H1 (cell line): Measurements from ENCODE around the gene CTXN3. TPM values are rescaled to one million over a fixed set of nuclear protein-coding genes. Genes with fewer than 3 reads are reported as not detected.

Source experiments
- CTCF ChIA-PET: fragments of 300-600 bp; sonication (Branson Sonifier 250); formaldehyde crosslinking; loops from one replicate; lab custom pipeline; 2021; ENCODE audit not compliant: partially characterized antibody; lab: Charles Lee
- POLR2A ChIA-PET: fragments of 300-600 bp; sonication (Branson Sonifier 250); formaldehyde crosslinking; loops from one replicate; lab custom pipeline; 2021; ENCODE audit warnings: inconsistent platforms; ENCODE audit not compliant: partially characterized antibody; lab: Charles Lee
- DNase-seq, 2 experiments: peaks; one replicate each; pipeline versions ENCODE4 v3.0.0 to v3.0.0-alpha.2; 2010 to 2022; ENCODE audit warnings: low spot score in 2 of 2, low read depth in 1 of 2, mixed read lengths in 1 of 2
- FAIRE-seq: peaks from 2 replicates; lab custom pipeline; 2011; peaks lifted over from hg19 to GRCh38; lab: Jason Lieb, UNC
- H2AFZ ChIP-seq: 2 replicates; pipeline ENCODE4 v1.8.1; 2012; ENCODE audit warnings: low read length, inconsistent platforms
- H2AK5ac ChIP-seq: 2 replicates; pipeline ENCODE4 v1.6.1; 2013; ENCODE audit warnings: low read depth, low read length
- H2BK120ac ChIP-seq: replicated peaks from 2 replicates; pipeline ENCODE3; 2013; ENCODE audit warnings: low read depth, low read length, inconsistent platforms
- H2BK12ac ChIP-seq: 2 replicates; pipeline ENCODE4 v1.6.1; 2013; ENCODE audit warnings: low read depth, low read length
- H2BK15ac ChIP-seq: 2 replicates; pipeline ENCODE4 v1.6.1; 2013; ENCODE audit warnings: low read length
- H2BK20ac ChIP-seq: 2 replicates; pipeline ENCODE4 v1.6.1; 2013; ENCODE audit warnings: low read length
- H2BK5ac ChIP-seq: 2 replicates; pipeline ENCODE4 v1.6.1; 2013; ENCODE audit warnings: low read depth, low read length
- H3K14ac ChIP-seq: 2 replicates; pipeline ENCODE4 v1.6.1; 2013; ENCODE audit warnings: inconsistent platforms; ENCODE audit not compliant: insufficient read length
- H3K18ac ChIP-seq: 2 replicates; pipeline ENCODE4 v1.6.1; 2013; ENCODE audit warnings: low read length; ENCODE audit errors: extremely low read depth
- H3K23ac ChIP-seq: 2 replicates; pipeline ENCODE4 v1.6.1; 2013; ENCODE audit warnings: inconsistent platforms; ENCODE audit not compliant: insufficient read length
- H3K23me2 ChIP-seq: 2 replicates; pipeline ENCODE4 v1.6.1; 2013; ENCODE audit warnings: low read depth, low read length
- H3K27ac ChIP-seq: 2 replicates; pipeline ENCODE4 v1.6.1; 2011; ENCODE audit warnings: low read depth, low read length, inconsistent platforms
- H3K27me3 ChIP-seq, 4 experiments: replicated peaks in 1 of 4; 1 replicate in 1 of 4; 2 replicates in 3 of 4; pipeline versions ENCODE4 v1.6.1 to v1.8.1; 2011 to 2013; ENCODE audit warnings: low read length in 3 of 4, mild to moderate bottlenecking in 3 of 4, inconsistent platforms in 2 of 4, mixed read lengths in 2 of 4, moderate library complexity in 1 of 4; ENCODE audit not compliant: control insufficient read depth in 3 of 4, insufficient read depth in 3 of 4; ENCODE audit errors: extremely low read depth in 1 of 4
- H3K36me3 ChIP-seq, 4 experiments: 2 replicates each; pipeline versions ENCODE4 v1.6.1 to v1.8.1; 2011 to 2013; ENCODE audit warnings: mild to moderate bottlenecking in 4 of 4, low read length in 3 of 4, moderate library complexity in 2 of 4, control low read depth in 1 of 4, inconsistent platforms in 1 of 4; ENCODE audit not compliant: insufficient read depth in 4 of 4, control insufficient read depth in 2 of 4
- H3K4ac ChIP-seq: replicated peaks from 2 replicates; pipeline ENCODE3; 2013; ENCODE audit warnings: low read length, low read depth, mixed read lengths, inconsistent platforms; ENCODE audit not compliant: insufficient read length
- H3K4me1 ChIP-seq, 4 experiments: replicated peaks in 1 of 4; 1 replicate in 1 of 4; 2 replicates in 3 of 4; pipeline versions ENCODE4 v1.6.1 to v1.8.1; 2011 to 2013; ENCODE audit warnings: low read length in 3 of 4, inconsistent platforms in 2 of 4, mixed read lengths in 1 of 4; ENCODE audit not compliant: insufficient read depth in 4 of 4, control insufficient read depth in 3 of 4
- H3K4me2 ChIP-seq, 2 experiments: 2 replicates each; pipeline versions ENCODE4 v1.6.1 to v1.8.1; 2011 to 2013; ENCODE audit warnings: low read depth in 2 of 2, low read length in 2 of 2, control low read depth in 1 of 2, inconsistent platforms in 1 of 2, mild to moderate bottlenecking in 1 of 2; ENCODE audit not compliant: insufficient read depth in 1 of 2
- H3K4me3 ChIP-seq, 4 experiments: fragments of 200-600, 300-600 bp in 1 of 4; sonication (generic), shearing (Covaris generic), sonication (Bioruptor Twin) in 1 of 4; 2 replicates each; pipeline versions ENCODE4 v1.5.1 to v1.8.1; 2011 to 2016; ENCODE audit warnings: low read length in 4 of 4, low read depth in 3 of 4, control low read depth in 2 of 4, inconsistent platforms in 2 of 4, mild to moderate bottlenecking in 2 of 4, mixed read lengths in 1 of 4, moderate library complexity in 1 of 4; ENCODE audit not compliant: insufficient read depth in 2 of 4; ENCODE audit errors: extremely low read depth in 1 of 4
- H3K56ac ChIP-seq: replicated peaks from 2 replicates; pipeline ENCODE3; 2013; ENCODE audit warnings: low read depth, mild to moderate bottlenecking, mixed read lengths, low read length, inconsistent platforms; ENCODE audit not compliant: insufficient read length
- H3K79me1 ChIP-seq: 2 replicates; pipeline ENCODE4 v1.6.1; 2013; ENCODE audit warnings: low read depth, low read length, control low read depth
- H3K79me2 ChIP-seq, 2 experiments: 2 replicates each; pipeline versions ENCODE4 v1.6.1 to v1.8.1; 2012 to 2013; ENCODE audit warnings: low read length in 2 of 2, mild to moderate bottlenecking in 2 of 2, inconsistent platforms in 1 of 2; ENCODE audit not compliant: insufficient read depth in 2 of 2, control insufficient read depth in 1 of 2
- H3K9ac ChIP-seq, 4 experiments: replicated peaks in 1 of 4; 1 replicate in 1 of 4; 2 replicates in 3 of 4; pipeline versions ENCODE4 v1.6.1 to v1.8.1; 2011 to 2013; ENCODE audit warnings: low read depth in 3 of 4, low read length in 3 of 4, control low read depth in 2 of 4, mild to moderate bottlenecking in 2 of 4, moderate library complexity in 2 of 4, inconsistent platforms in 1 of 4; ENCODE audit errors: extremely low read depth in 1 of 4
- H3K9me3 ChIP-seq, 2 experiments: 2 replicates each; pipeline versions ENCODE4 v1.6.1 to v1.8.1; 2012 to 2013; ENCODE audit warnings: mild to moderate bottlenecking in 2 of 2, moderate library complexity in 2 of 2, control low read depth in 1 of 2, inconsistent platforms in 1 of 2, low read depth in 1 of 2, low read length in 1 of 2, mixed read lengths in 1 of 2; ENCODE audit not compliant: insufficient read depth in 2 of 2
- H4K20me1 ChIP-seq, 2 experiments: replicated peaks in 1 of 2; 2 replicates each; pipeline versions ENCODE3 to v1.8.1; 2011 to 2013; ENCODE audit warnings: inconsistent platforms in 2 of 2, low read length in 2 of 2, mild to moderate bottlenecking in 1 of 2; ENCODE audit not compliant: insufficient read depth in 2 of 2, control insufficient read depth in 1 of 2
- H4K5ac ChIP-seq: 2 replicates; pipeline ENCODE4 v1.6.1; 2013; ENCODE audit warnings: low read length, low read depth, mixed read lengths, inconsistent platforms; ENCODE audit not compliant: insufficient read length
- H4K8ac ChIP-seq: 2 replicates; pipeline ENCODE4 v1.8.0; 2013; ENCODE audit warnings: mild to moderate bottlenecking, moderate library complexity, low read length, inconsistent platforms; ENCODE audit not compliant: insufficient read depth; ENCODE audit errors: extremely low read depth
- H4K91ac ChIP-seq: replicated peaks from 2 replicates; pipeline ENCODE3; 2013; ENCODE audit warnings: low read length, mixed read lengths, inconsistent platforms; ENCODE audit not compliant: insufficient read length
- CBX8 ChIP-seq: fragments of 300-800, 300-1000 bp; sonication (generic); IDR thresholded peaks from 2 replicates; pipeline ENCODE4 v1.7.1; 2016; ENCODE audit warnings: low read depth, low read length, borderline replicate concordance
- CTBP2 ChIP-seq: IDR thresholded peaks from 2 replicates; pipeline ENCODE4 v1.7.0; 2011; ENCODE audit warnings: borderline replicate concordance, mild to moderate bottlenecking, moderate library complexity, mixed read lengths, low read length; ENCODE audit not compliant: insufficient read depth, insufficient read length
- FOSL1 ChIP-seq: IDR thresholded peaks from 2 replicates; pipeline ENCODE4 v1.6.1; 2011; ENCODE audit warnings: mild to moderate bottlenecking, low read depth, low read length, moderate library complexity; ENCODE audit not compliant: insufficient read depth
- KDM1A ChIP-seq: fragments of 200-600, 300-600 bp; sonication (generic); IDR thresholded peaks from 2 replicates; pipeline ENCODE4 v1.7.1; 2016; ENCODE audit warnings: mild to moderate bottlenecking, low read length, borderline replicate concordance
- POU5F1 ChIP-seq: IDR thresholded peaks from 2 replicates; pipeline ENCODE4 v1.6.1; 2011; ENCODE audit warnings: low read depth, mild to moderate bottlenecking, low read length, moderate library complexity
- SIN3A ChIP-seq, 2 experiments: IDR thresholded peaks in 1 of 2; conservative IDR thresholded peaks in 1 of 2; 2 replicates each; pipeline ENCODE4 v1.6.1; 2011 to 2012; ENCODE audit warnings: low read length in 2 of 2, improper control_type of control experiment in 1 of 2, low read depth in 1 of 2, mild to moderate bottlenecking in 1 of 2
- SP1 ChIP-seq: IDR thresholded peaks from 2 replicates; pipeline ENCODE4 v1.6.1; 2011; ENCODE audit warnings: low read depth, low read length
- SRF ChIP-seq: IDR thresholded peaks from 2 replicates; pipeline ENCODE4 v1.6.1; 2011; ENCODE audit warnings: mild to moderate bottlenecking, low read depth, low read length, moderate library complexity
- ZNF274 ChIP-seq: IDR thresholded peaks from 2 replicates; pipeline ENCODE4 v1.7.0; 2012; ENCODE audit warnings: low read length, borderline replicate concordance; ENCODE audit errors: extremely low read depth
- WGBS, 2 experiments: shearing (Covaris generic) in 1 of 2; methylation state at CpG; one replicate each; pipeline versions ENCODE4 v1.1.6 to v1.1.7; 2013 to 2015; ENCODE audit warnings: low lambda C conversion rate in 2 of 2, mixed read lengths in 2 of 2, inconsistent platforms in 1 of 2, low coverage in 1 of 2, missing lambda C conversion rate in 1 of 2; ENCODE audit not compliant: insufficient replicate concordance in 2 of 2, insufficient coverage in 1 of 2, insufficient read length in 1 of 2; ENCODE audit errors: extremely low coverage in 1 of 2, missing lambda C conversion rate in 1 of 2; 5-methylcytosine and 5-hydroxymethylcytosine counted together
- polyA plus RNA-seq, 7 experiments: library from polyadenylated mRNA; depleted of rRNA in 3 of 7; stranded (reverse) in 5 of 7; unstranded in 2 of 7; fragments of >200 nt in 5 of 7; fragments of 200-250 nt in 2 of 7; gene quantifications; 1 replicate in 5 of 7; 2 replicates in 1 of 7; 4 replicates in 1 of 7; pipeline versions ENCODE4 v1.2.1 to v1.2.3, GENCODE V29; 2011 to 2013; ENCODE audit warnings: missing spikeins in 2 of 7, mixed read lengths in 2 of 7
- total RNA-seq: library from RNA; stranded (reverse); fragmentation: NEBNext Ultra II Directional; extraction: Animal tissue kit (Norgen Biotek cat#: 25700); gene quantifications from 2 replicates; pipeline ENCODE4 v1.2.1, GENCODE V29; 2021
- TF ChIP-seq, protein P1 (sequence below): IDR thresholded peaks from 2 replicates; pipeline ENCODE4 v1.6.1; 2012; ENCODE audit warnings: inconsistent platforms
- TF ChIP-seq, protein P2 (sequence below): IDR thresholded peaks from 2 replicates; pipeline ENCODE4 v1.6.1; 2012; ENCODE audit warnings: low read length, inconsistent platforms

CTXN3 gene
- total and polyA plus RNA-seq, 2 of the 8 experiments (the other 6 are each of a cell fraction or from before 2014, with no cell fraction given): 0.05 TPM; not detected in 1

DNA sequence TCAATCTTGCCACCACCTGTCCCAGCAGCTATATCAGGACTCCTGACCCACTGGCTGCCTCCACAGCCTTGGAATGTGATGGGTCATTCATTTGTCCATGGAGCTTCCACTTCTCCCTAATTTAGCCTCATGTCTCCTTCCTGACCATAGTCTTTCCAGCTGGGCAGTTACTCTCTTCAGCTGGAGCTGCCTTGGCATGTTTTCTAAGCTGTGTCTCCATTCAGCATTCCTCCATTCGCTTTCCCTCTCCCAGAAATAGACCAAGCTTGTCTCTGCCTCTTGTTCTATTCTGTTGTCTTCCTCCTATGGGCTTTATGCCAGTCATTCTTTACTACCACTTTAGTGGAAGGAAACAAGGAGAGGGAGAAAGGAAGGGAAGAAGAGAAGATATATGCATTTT lies 5.3 kb upstream of the CTXN3 start:
- Histone ChIP-seq H3K9me3 (no peaks in the 10 kb centered on the region), H4K5ac (no peak overlapping the region), H3K4ac (no peak overlapping the region), H3K4me2 (no peak overlapping the region), H3K27ac (no peak overlapping the region), H3K56ac (no peak overlapping the region), H2BK120ac (no peak overlapping the region), H3K9ac (no peak overlapping the region), H3K23me2 (no peaks in the 10 kb centered on the region), H3K14ac (no peak overlapping the region), H2BK20ac (no peak overlapping the region), H3K4me3 (no peak overlapping the region), H2BK5ac (no peak overlapping the region), H4K8ac (no peak overlapping the region), H2AFZ (no peak overlapping the region), H2BK15ac (no peak overlapping the region), H3K27me3 (no peaks in the 10 kb centered on the region), H2AK5ac (no peak overlapping the region), H4K91ac (no peak overlapping the region), H3K18ac (no peak overlapping the region), H3K79me2 (no peaks in the 10 kb centered on the region), H3K23ac (no peak overlapping the region), H3K79me1 (no peaks in the 10 kb centered on the region), H2BK12ac (no peak overlapping the region), H3K36me3 (no peaks in the 10 kb centered on the region), H4K20me1 (no peaks in the 10 kb centered on the region), H3K4me1 (peaks cover 0 to 2% (median under 1%) of the 10 kb centered on the region in 4 experiments; a peak in 2 of 7 replicates)
- FAIRE-seq (no peak), DNase-seq (no peak)
- ChIA-PET CTCF (interaction anchor here (1.1 to 1.8 kb wide), 2 partner anchors 12 to 80 kb away, joined by 3 to 7 read pairs; no protein-coding TSS in a partner anchor), POLR2A (no interaction called here)
- 100% methylated on average over 1 of the region's 1 CpG; no CpG with 5 or more reads in 1 of the 2 experiments for WGBS, 2 experiments
- no peak for TF ChIP-seq POU5F1
- TF ChIP-seq FOSL1: no peak
- TF ChIP-seq, protein P1, sequence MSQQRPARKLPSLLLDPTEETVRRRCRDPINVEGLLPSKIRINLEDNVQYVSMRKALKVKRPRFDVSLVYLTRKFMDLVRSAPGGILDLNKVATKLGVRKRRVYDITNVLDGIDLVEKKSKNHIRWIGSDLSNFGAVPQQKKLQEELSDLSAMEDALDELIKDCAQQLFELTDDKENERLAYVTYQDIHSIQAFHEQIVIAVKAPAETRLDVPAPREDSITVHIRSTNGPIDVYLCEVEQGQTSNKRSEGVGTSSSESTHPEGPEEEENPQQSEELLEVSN: no peak
- no peak for TF ChIP-seq KDM1A
- TF ChIP-seq SP1: no peak
- no peak for TF ChIP-seq CTBP2
- no peak for TF ChIP-seq SRF
- no peak for TF ChIP-seq CBX8
- no peak for TF ChIP-seq ZNF274
- TF ChIP-seq, protein P2, sequence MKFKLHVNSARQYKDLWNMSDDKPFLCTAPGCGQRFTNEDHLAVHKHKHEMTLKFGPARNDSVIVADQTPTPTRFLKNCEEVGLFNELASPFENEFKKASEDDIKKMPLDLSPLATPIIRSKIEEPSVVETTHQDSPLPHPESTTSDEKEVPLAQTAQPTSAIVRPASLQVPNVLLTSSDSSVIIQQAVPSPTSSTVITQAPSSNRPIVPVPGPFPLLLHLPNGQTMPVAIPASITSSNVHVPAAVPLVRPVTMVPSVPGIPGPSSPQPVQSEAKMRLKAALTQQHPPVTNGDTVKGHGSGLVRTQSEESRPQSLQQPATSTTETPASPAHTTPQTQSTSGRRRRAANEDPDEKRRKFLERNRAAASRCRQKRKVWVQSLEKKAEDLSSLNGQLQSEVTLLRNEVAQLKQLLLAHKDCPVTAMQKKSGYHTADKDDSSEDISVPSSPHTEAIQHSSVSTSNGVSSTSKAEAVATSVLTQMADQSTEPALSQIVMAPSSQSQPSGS: no peak
- TF ChIP-seq SIN3A (conservative IDR thresholded peaks at IDR 0.05 in 1 of 2, IDR thresholded peaks at IDR 0.05 in 1 of 2; ENCODE audit: low read depth in 1 of 2, low read length in 2 of 2): no peak
